ENCODE results near the gene ARPC1B. TPM values are rescaled to one million over a fixed set of nuclear protein-coding genes. Genes with fewer than 3 reads are reported as not detected.

Gene ARPC1B
- total RNA-seq, 1 donor from 2014 or later, result 55.0 TPM

GRCh38 chr7:99365318-99366141, 9.0 kb upstream of the ARPC1B start:
- H3K4me1 Mint-ChIP-seq (ENCODE audit: unreplicated experiment), result peaks cover 8% of the 10 kb centered on the region
- DNase-seq (ENCODE audit: extremely low spot score, unreplicated experiment), result no peak
- TF ChIP-seq CTCF (conservative IDR thresholded peaks at IDR 0.05), result peak; percentile 65
- no peaks in the 10 kb centered on the region for H3K27me3 Mint-ChIP-seq
- H3K36me3 Mint-ChIP-seq, result peaks cover 29% of the 10 kb centered on the region
- H3K27ac Mint-ChIP-seq, result peak overlapping the region; percentile 99
- H3K4me3 Mint-ChIP-seq, result peak overlapping the region; percentile 74
- no peaks in the 10 kb centered on the region for H3K9me3 Mint-ChIP-seq

- Mint-ChIP-seq H3K4me1 (ENCODE audit: unreplicated experiment) (peaks cover 8% of the 10 kb centered on the region), H3K27ac (peak overlapping the region; percentile 99), H3K27me3 (no peaks in the 10 kb centered on the region), H3K4me3 (peak overlapping the region; percentile 74), H3K9me3 (no peaks in the 10 kb centered on the region), H3K36me3 (peaks cover 26% of the 10 kb centered on the region)
- DNase-seq (ENCODE audit: extremely low spot score, unreplicated experiment), result no peak
- TF ChIP-seq CTCF (conservative IDR thresholded peaks at IDR 0.05), result no peak
Observed at GRCh38 chr7:99366646-99367045, 7.9 kb upstream of the ARPC1B start.

- TF ChIP-seq CTCF (conservative IDR thresholded peaks at IDR 0.05), result no peak
- peaks cover 18% of the 10 kb centered on the region for H3K4me1 Mint-ChIP-seq (ENCODE audit: unreplicated experiment)
- H3K36me3 Mint-ChIP-seq, result peaks cover 15% of the 10 kb centered on the region
- no peak for DNase-seq (ENCODE audit: extremely low spot score, unreplicated experiment)
- no peaks in the 10 kb centered on the region for H3K9me3 Mint-ChIP-seq
- peak overlapping the region; percentile 100 for H3K27ac Mint-ChIP-seq
- peak overlapping the region; percentile 77 for H3K4me3 Mint-ChIP-seq
- no peaks in the 10 kb centered on the region for H3K27me3 Mint-ChIP-seq
Observed at GRCh38 chr7:99368750-99369389, 5.7 kb upstream of the ARPC1B start.

- H3K4me1 Mint-ChIP-seq (ENCODE audit: unreplicated experiment), result peaks cover 18% of the 10 kb centered on the region
- H3K27ac Mint-ChIP-seq, result peak overlapping the region; percentile 100
- no peak for DNase-seq (ENCODE audit: extremely low spot score, unreplicated experiment)
- H3K4me3 Mint-ChIP-seq, result no peak overlapping the region
- peaks cover 15% of the 10 kb centered on the region for H3K36me3 Mint-ChIP-seq
- no peaks in the 10 kb centered on the region for H3K27me3 Mint-ChIP-seq
- H3K9me3 Mint-ChIP-seq, result no peaks in the 10 kb centered on the region
- TF ChIP-seq CTCF (conservative IDR thresholded peaks at IDR 0.05), result no peak
Observed at GRCh38 chr7:99369767-99370391, 4.7 kb upstream of the ARPC1B start.

GRCh38 chr7:99371376-99371920, 3.1 kb upstream of the ARPC1B start:
- no peak for DNase-seq (ENCODE audit: extremely low spot score, unreplicated experiment)
- no peak for TF ChIP-seq CTCF (conservative IDR thresholded peaks at IDR 0.05)
- Mint-ChIP-seq H3K4me3 (peak overlapping the region; percentile 28), H3K27me3 (no peaks in the 10 kb centered on the region), H3K27ac (peak overlapping the region; percentile 76), H3K9me3 (no peaks in the 10 kb centered on the region), H3K4me1 (ENCODE audit: unreplicated experiment) (peaks cover 15% of the 10 kb centered on the region), H3K36me3 (peaks cover 9% of the 10 kb centered on the region)
